GM21786 (cell line): ENCODE measurements around the gene MRPL20.
"Not testable (repeated sequence)": the region's sequence is repeated elsewhere in the genome, so short reads cannot be mapped to it uniquely, and the experiment has no call there.

ENCODE experiments used
- ATAC-seq: cut with Tn5 transposase; IDR thresholded peaks from one replicate; pipeline ENCODE4 v1.9.1; 2021; ENCODE audit not compliant: unreplicated experiment

The MRPL20 gene

GRCh38 chr1:1437904-1438376 lies 30.8 kb upstream of the MRPL20 start:
- ATAC-seq, result peak; percentile 48

GRCh38 chr1:1437033-1437903 lies 30.2 kb upstream of the MRPL20 start:
- no peak for ATAC-seq

- ATAC-seq, result no peak
Measured at GRCh38 chr1:1436630-1437032, 29.5 kb upstream of the MRPL20 start.

GRCh38 chr1:1435911-1436629 lies 29.0 kb upstream of the MRPL20 start:
- no peak for ATAC-seq

GRCh38 chr1:1435106-1435903 lies 28.2 kb upstream of the MRPL20 start, which contains the start of gene VWA1:
Gene VWA1, plus strand, starts transcription at chr1:1435690. Its CDS starts 59 bp downstream, at chr1:1435749.
- ATAC-seq, result no peak

- ATAC-seq, result no peak
Measured at GRCh38 chr1:1434824-1435105, 27.7 kb upstream of the MRPL20 start.

- ATAC-seq, result no peak
Measured at GRCh38 chr1:1434131-1434823, 27.2 kb upstream of the MRPL20 start.

- ATAC-seq, result no peak
Measured at GRCh38 chr1:1433804-1434130, 26.7 kb upstream of the MRPL20 start.

GRCh38 chr1:1432951-1433803 lies 26.1 kb upstream of the MRPL20 start:
- ATAC-seq, result no peak

- ATAC-seq, result no peak
Measured at GRCh38 chr1:1432274-1432950, 25.3 kb upstream of the MRPL20 start.

GRCh38 chr1:1431845-1432273 lies 24.8 kb upstream of the MRPL20 start:
- ATAC-seq, result no peak

GRCh38 chr1:1430992-1431844 lies 24.1 kb upstream of the MRPL20 start:
- no peak for ATAC-seq

- ATAC-seq, result no peak
Measured at GRCh38 chr1:1430114-1430982, 23.3 kb upstream of the MRPL20 start.

- no peak for ATAC-seq
Measured at GRCh38 chr1:1429671-1430073, 22.6 kb upstream of the MRPL20 start.

GRCh38 chr1:1428967-1429366 lies 21.9 kb upstream of the MRPL20 start:
- not testable (repeated sequence) for ATAC-seq

GRCh38 chr1:1428174-1428573 lies 21.1 kb upstream of the MRPL20 start:
- ATAC-seq, result no peak

GRCh38 chr1:1427820-1428148 lies 20.7 kb upstream of the MRPL20 start:
- no peak for ATAC-seq
